Measurements from ENCODE around the gene CRIP3.
"Not testable (repeated sequence)": the region's sequence is repeated elsewhere in the genome, so short reads cannot be mapped to it uniquely, and the experiment has no call there.

Gene CRIP3

GRCh38 chr6:43304882-43305281 is 3.7 kb downstream of the CRIP3 start:
- DNase-seq = no peak

GRCh38 chr6:43304361-43304760 is 4.3 kb downstream of the CRIP3 start:
- no peak for DNase-seq

GRCh38 chr6:43303751-43304331 is 4.8 kb downstream of the CRIP3 start:
- no peak for DNase-seq

- DNase-seq = not testable (repeated sequence)
These were observed 5.6 kb downstream of the CRIP3 start for GRCh38 chr6:43303006-43303405.

GRCh38 chr6:43302126-43302525 is 6.5 kb downstream of the CRIP3 start:
- no peak for DNase-seq

GRCh38 chr6:43301081-43301870 is 7.3 kb downstream of the CRIP3 start:
- no peak for DNase-seq

- no peak for DNase-seq
These were observed 9.0 kb downstream of the CRIP3 start for GRCh38 chr6:43299338-43300293.

- DNase-seq = no peak
These were observed 9.9 kb downstream of the CRIP3 start for GRCh38 chr6:43298565-43299337.

- DNase-seq = no peak
These were observed 10.7 kb downstream of the CRIP3 start, which contains the start of gene SLC22A7 for GRCh38 chr6:43297644-43298564. TSS of gene SLC22A7 (plus strand) at chr6:43298260. CDS start at chr6:43298359, 99 bp downstream.

- DNase-seq = no peak
These were observed 11.7 kb downstream of the CRIP3 start for GRCh38 chr6:43296780-43297497.

GRCh38 chr6:43295456-43295855 is 13.2 kb downstream of the CRIP3 start:
- DNase-seq = no peak

GRCh38 chr6:43294536-43294935 is 14.1 kb downstream of the CRIP3 start:
- DNase-seq = no peak

GRCh38 chr6:43293698-43294097 is 14.9 kb downstream of the CRIP3 start:
- DNase-seq = no peak

GRCh38 chr6:43292763-43293318 is 15.8 kb downstream of the CRIP3 start:
- no peak for DNase-seq

- no peak for DNase-seq
These were observed 16.3 kb downstream of the CRIP3 start for GRCh38 chr6:43292341-43292740.

GRCh38 chr6:43291708-43292107 is 16.9 kb downstream of the CRIP3 start:
- no peak for DNase-seq

- no peak for DNase-seq
These were observed 17.7 kb downstream of the CRIP3 start for GRCh38 chr6:43290905-43291355.

GRCh38 chr6:43290339-43290904 is 18.2 kb downstream of the CRIP3 start:
- DNase-seq = no peak

GRCh38 chr6:43287717-43288679 is 20.6 kb downstream of the CRIP3 start:
- no peak for DNase-seq

Measured in eye (tissue), 1 donor.